Panc1 (cell line): ENCODE measurements around the gene FAM83G. TPM values are rescaled to one million over a fixed set of nuclear protein-coding genes. Genes with fewer than 3 reads are reported as not detected.

Source experiments
- ATAC-seq: fragments of 200-7000 bp; cut with Tn5 transposase; 2 replicates; pipeline ENCODE4 v1.9.1; 2020; ENCODE audit warnings: mild to moderate bottlenecking, moderate library complexity
- BruUV-seq: library from RNA; stranded (reverse); fragments of 400-500 nt; replicated peaks from 2 replicates; lab custom pipeline; 2021; lab: Mats Ljungman, UMichigan
- CTCF ChIA-PET: fragments of 300-600 bp; sonication (Branson Sonifier 250); formaldehyde crosslinking; loops from one replicate; lab custom pipeline; 2022; ENCODE audit warnings: antibody characterized with exemption; lab: Charles Lee
- POLR2A ChIA-PET: fragments of 300-600 bp; sonication (Branson Sonifier 250); formaldehyde crosslinking; loops from one replicate; lab custom pipeline; 2022; ENCODE audit warnings: antibody characterized with exemption; lab: Charles Lee
- DNase-seq: peaks from one replicate; pipeline ENCODE4 v3.0.0-alpha.2; 2010; ENCODE audit warnings: low read depth, low spot score
- H3K27ac ChIP-seq: 2 replicates; pipeline ENCODE4 v1.5.1; 2011; ENCODE audit warnings: mild to moderate bottlenecking, low read length, inconsistent platforms
- H3K27me3 ChIP-seq: fragments of 200-500 bp; sonication (Bioruptor generic); 2 replicates; pipeline ENCODE4 v1.6.0; 2014; ENCODE audit warnings: low read length, inconsistent platforms; ENCODE audit not compliant: control insufficient read depth, insufficient read depth
- H3K36me3 ChIP-seq: fragments of 200-500 bp; sonication (Bioruptor generic); 2 replicates; pipeline ENCODE4 v1.5.1; 2014; ENCODE audit warnings: inconsistent platforms, mild to moderate bottlenecking, low read length, moderate library complexity; ENCODE audit not compliant: control insufficient read depth, insufficient read depth
- H3K4me1 ChIP-seq: 2 replicates; pipeline ENCODE4 v1.5.1; 2011; ENCODE audit warnings: inconsistent platforms, mild to moderate bottlenecking, low read length, moderate library complexity; ENCODE audit not compliant: control insufficient read depth, insufficient read depth
- H3K4me3 ChIP-seq, 2 experiments: 2 replicates each; pipeline ENCODE4 v1.5.1; 2011 to 2012; ENCODE audit warnings: low read depth in 2 of 2, low read length in 2 of 2, mild to moderate bottlenecking in 2 of 2, inconsistent platforms in 1 of 2, moderate library complexity in 1 of 2
- H3K9me3 ChIP-seq: fragments of 200-500 bp; sonication (Bioruptor generic); 2 replicates; pipeline ENCODE4 v1.5.1; 2014; ENCODE audit warnings: low read depth, mild to moderate bottlenecking, inconsistent platforms, low read length, moderate library complexity; ENCODE audit not compliant: control insufficient read depth, insufficient read depth
- CTCF ChIP-seq: fragments of 450-650 bp; IDR thresholded peaks from 2 replicates; pipeline ENCODE4 v1.5.1; 2017; ENCODE audit warnings: mild to moderate bottlenecking
- POLR2AphosphoS5 ChIP-seq: IDR thresholded peaks from 2 replicates; pipeline ENCODE4 v1.6.1; 2012; ENCODE audit warnings: mild to moderate bottlenecking, low read depth, low read length, moderate library complexity
- REST ChIP-seq, 2 experiments: IDR thresholded peaks; 2 replicates each; pipeline ENCODE4 v1.6.1; 2011 to 2012; ENCODE audit warnings: low read depth in 2 of 2, control low read depth in 1 of 2, low read length in 1 of 2, mild to moderate bottlenecking in 1 of 2, moderate library complexity in 1 of 2; ENCODE audit not compliant: insufficient read depth in 1 of 2
- SIN3A ChIP-seq: IDR thresholded peaks from 2 replicates; pipeline ENCODE4 v1.6.1; 2012; ENCODE audit warnings: low read depth, mild to moderate bottlenecking, low read length, moderate library complexity, borderline replicate concordance; ENCODE audit not compliant: insufficient read depth
- TCF7L2 ChIP-seq: IDR thresholded peaks from 2 replicates; pipeline ENCODE4 v1.6.1; 2011; ENCODE audit warnings: mild to moderate bottlenecking, low read depth, low read length, inconsistent platforms
- in situ Hi-C: cut with HindIII; loops from 2 replicates; pipeline ENCODE4 v1.10.0; 2016; ENCODE audit warnings: low sequenced_read_pairs, low pct_unique_long_range_greater_than_20kb
- intact Hi-C: fragments of 100-400 bp; cut with micrococcal nuclease; formaldehyde crosslinking; loops from one replicate; pipeline ENCODE4 v1.10.0; 2022; ENCODE audit not compliant: unreplicated experiment
- total RNA-seq: library from RNA; stranded (reverse); gene quantifications from one replicate; pipeline ENCODE4 v1.2.1, GENCODE V29; 2021; ENCODE audit not compliant: unreplicated experiment

The FAM83G gene
- total RNA-seq, 1 experiment from 2014 or later: 17.3 TPM

DNA sequence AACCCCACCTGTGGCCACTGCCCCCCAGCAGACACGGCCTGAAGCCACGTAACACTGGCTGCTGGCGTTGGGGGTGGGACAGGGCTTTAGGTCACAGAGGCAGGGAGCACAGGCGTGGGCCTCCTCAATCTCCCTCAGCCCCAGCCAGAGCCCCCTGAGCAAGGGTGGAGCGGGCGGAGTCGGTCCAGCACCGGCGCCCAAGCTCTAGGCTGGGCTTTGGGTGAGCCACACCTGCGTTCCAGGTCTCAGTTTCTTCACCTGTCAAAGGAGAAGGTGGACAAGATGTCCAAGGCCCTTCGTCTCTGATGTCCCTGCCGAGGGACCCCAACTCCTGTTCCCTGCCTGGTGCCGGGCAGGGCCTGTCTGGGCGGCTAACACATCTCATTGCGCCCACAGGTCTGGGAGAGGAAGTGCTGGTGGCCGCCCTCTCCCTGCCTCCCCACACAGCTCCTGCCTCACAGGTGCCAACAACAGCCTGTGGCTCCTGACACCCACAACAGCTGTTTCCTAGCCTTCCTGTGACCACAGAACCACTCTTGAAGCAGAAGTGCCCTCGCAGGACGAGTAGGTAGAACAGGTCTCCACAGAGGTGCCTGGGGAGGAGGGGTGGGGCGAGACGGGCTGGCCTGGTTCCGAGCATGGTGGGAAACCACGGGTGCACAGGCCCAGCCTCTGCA, 12.0 kb downstream of the FAM83G start:
- H3K27me3 ChIP-seq: no peaks in the 10 kb centered on the region
- DNase-seq: no peak
- H3K4me3 ChIP-seq: no peak overlapping the region
- CTCF ChIA-PET: no interaction called here
- in situ Hi-C loops (no loop called here), intact Hi-C loops (no loop called here)
- no peaks in the 10 kb centered on the region for H3K36me3 ChIP-seq
- no peak for TF ChIP-seq REST (IDR thresholded peaks at IDR 0.05; ENCODE audit: insufficient read depth in 1 of 2, low read depth in 2 of 2, low read length in 1 of 2)
- TF ChIP-seq POLR2AphosphoS5: no peak
- TF ChIP-seq SIN3A: no peak
- H3K27ac ChIP-seq: no peak overlapping the region
- ATAC-seq: no peak
- no peaks in the 10 kb centered on the region; the same call in 1 of the 2 replicates for H3K9me3 ChIP-seq
- BruUV-seq: no TSS peak
- POLR2A ChIA-PET: no interaction called here
- H3K4me1 ChIP-seq: 0 out of 2 replicates have a peak, but pooled peaks cover 4% of the 10 kb centered on the region

DNA sequence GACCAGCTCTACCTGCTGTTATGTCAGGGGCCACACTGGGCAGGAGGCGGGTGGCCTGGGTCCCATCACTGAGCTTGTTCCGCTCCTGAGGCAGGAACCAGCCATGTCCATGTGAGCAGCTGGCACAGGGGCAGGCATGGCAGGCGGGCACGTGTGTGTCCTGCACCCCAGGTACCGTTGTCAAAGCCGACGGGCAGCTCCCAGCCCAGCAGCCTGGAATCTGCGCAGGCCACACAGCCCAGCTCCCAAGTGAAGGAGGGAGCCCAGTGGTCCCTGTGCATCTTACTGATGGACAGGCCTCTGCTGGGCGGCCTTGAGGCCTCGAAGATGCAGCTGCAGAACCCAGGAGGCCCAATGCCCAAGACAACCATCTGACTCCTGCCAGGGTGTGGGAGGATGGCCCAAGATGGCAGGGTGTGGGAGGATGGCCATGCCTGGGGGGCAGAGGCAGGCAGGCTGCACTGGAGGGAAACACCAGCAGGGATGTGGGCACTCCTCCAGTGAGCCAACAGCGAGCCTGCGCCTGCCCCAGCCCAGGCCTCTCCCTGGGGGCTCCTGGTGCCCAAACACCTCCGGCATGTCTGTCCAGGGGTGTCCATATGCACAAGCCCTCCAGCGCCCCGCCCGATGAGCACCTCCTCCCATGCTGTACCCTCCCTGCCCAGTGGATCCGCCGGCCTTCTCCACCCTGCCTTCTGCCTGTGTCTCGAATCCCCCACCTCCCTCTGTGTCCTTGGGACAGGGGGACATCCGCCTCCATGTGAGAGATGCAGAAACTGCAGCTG, 12.8 kb downstream of the FAM83G start:
- TF ChIP-seq SIN3A: no peak
- no peak for TF ChIP-seq POLR2AphosphoS5
- TF ChIP-seq CTCF: no peak
- TF ChIP-seq REST (IDR thresholded peaks at IDR 0.05; ENCODE audit: insufficient read depth in 1 of 2, low read depth in 2 of 2, low read length in 1 of 2): no peak
- no peak for TF ChIP-seq TCF7L2
- no peaks in the 10 kb centered on the region; the same call in 1 of the 2 replicates for H3K9me3 ChIP-seq
- ATAC-seq: no peak
- CTCF ChIA-PET: no interaction called here
- H3K36me3 ChIP-seq: no peaks in the 10 kb centered on the region
- intact Hi-C loops: no loop called here
- H3K27me3 ChIP-seq: no peaks in the 10 kb centered on the region
- H3K4me1 ChIP-seq: 0 out of 2 replicates have a peak, but pooled peaks cover 4% of the 10 kb centered on the region
- in situ Hi-C loops: no loop called here
- no peak overlapping the region for H3K27ac ChIP-seq
- POLR2A ChIA-PET: no interaction called here
- DNase-seq: no peak
- H3K4me3 ChIP-seq: no peak overlapping the region
- BruUV-seq: no TSS peak
